ENCODE results near the gene STAT2. TPM values are rescaled to one million over a fixed set of nuclear protein-coding genes. Genes with fewer than 3 reads are reported as not detected.

STAT2 gene
- total and polyA plus RNA-seq, 2 of the 13 experiments (the other 11 are each of a cell fraction or from before 2014, with no cell fraction given): 43.5 to 84.6 TPM

DNA sequence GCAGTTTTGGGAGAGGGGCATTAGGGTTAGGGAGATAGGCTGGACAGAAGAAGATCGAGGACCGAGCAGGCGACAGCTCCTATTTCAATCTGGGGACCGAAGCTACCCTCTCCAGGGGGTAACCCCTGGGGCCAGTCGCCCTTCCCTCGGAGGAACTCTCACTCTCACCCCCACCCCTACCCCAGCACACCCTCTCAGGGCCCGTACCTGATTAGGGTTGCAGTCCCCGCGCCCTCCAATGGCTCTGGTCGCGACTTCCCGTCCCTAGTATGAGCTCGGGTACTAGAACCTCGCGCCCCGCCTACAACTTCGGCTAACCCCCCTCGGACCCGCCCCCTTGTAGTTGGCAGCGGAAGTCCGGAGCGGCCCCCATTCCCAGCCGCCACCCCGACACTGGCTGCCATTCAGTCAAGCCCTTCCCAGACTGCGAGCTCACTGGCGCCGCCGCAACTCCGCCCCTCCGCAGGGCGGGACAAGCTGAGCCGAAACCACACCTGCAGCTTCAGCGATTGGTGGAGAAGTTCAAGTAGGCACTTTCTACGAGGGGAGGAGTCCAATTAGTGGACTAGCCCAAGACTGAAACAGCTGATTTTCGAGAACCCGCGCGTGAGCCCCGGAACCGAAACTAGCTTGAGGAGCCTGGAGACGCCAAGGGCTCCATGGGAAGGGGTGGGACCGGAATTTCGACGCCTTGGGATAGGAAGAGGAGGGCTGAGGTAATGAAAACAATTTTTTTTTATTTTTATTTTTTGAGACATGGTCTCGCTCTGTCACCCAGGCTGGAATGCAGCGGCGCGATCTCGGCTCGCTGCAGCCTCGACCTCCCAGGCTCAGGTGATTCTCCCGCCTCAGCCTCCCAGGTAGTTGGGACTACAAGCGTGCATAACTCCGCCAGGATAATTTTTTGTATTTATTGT lies at the start of gene STAT2 (continued):
- TF ChIP-seq E2F2 (CRISPR knock-in tag; IDR thresholded peaks at IDR 0.05; ENCODE audit: borderline replicate concordance) (peak; percentile 21; the same call in 1 of the 2 replicates), KLF15 (CRISPR knock-in tag; IDR thresholded peaks at IDR 0.05; ENCODE audit: borderline replicate concordance) (no peak), RAD21 (CRISPR knock-in tag; IDR thresholded peaks at IDR 0.05) (peak; percentile 19; the same call in 1 of the 2 replicates), MLLT10 (CRISPR knock-in tag; IDR thresholded peaks at IDR 0.05) (no peak), HMG20A (CRISPR knock-in tag; IDR thresholded peaks at IDR 0.05; ENCODE audit: borderline replicate concordance) (0 out of 2 replicates have a peak, but pooled peaks have one; percentile 12), CC2D1A (CRISPR knock-in tag; IDR thresholded peaks at IDR 0.05) (no peak), REXO4 (CRISPR knock-in tag; IDR thresholded peaks at IDR 0.05; ENCODE audit: borderline replicate concordance) (no peak), GATAD2A (CRISPR knock-in tag; IDR thresholded peaks at IDR 0.05) (peak; percentile 44), PCBP2 (optimal IDR thresholded peaks at IDR 0.05; ENCODE audit: low read depth, low read length, poor library complexity, severe bottlenecking) (no peak), PBX2 (CRISPR knock-in tag; IDR thresholded peaks at IDR 0.05) (peak; percentile 53), NFE2 (CRISPR knock-in tag; IDR thresholded peaks at IDR 0.05) (no peak), ZNF207 (IDR thresholded peaks at IDR 0.05; ENCODE audit: borderline replicate concordance) (no peak), ISX (CRISPR knock-in tag; conservative IDR thresholded peaks at IDR 0.05) (no peak), NPAS2 (CRISPR knock-in tag; IDR thresholded peaks at IDR 0.05; ENCODE audit: borderline replicate concordance) (no peak), MBD4 (IDR thresholded peaks at IDR 0.05; ENCODE audit: borderline replicate concordance, low read length) (no peak), ZNF740 (CRISPR knock-in tag; IDR thresholded peaks at IDR 0.05) (0 out of 2 replicates have a peak, but pooled peaks have one; percentile 41), ZNF556 (CRISPR knock-in tag; IDR thresholded peaks at IDR 0.05; ENCODE audit: borderline replicate concordance) (no peak), POLR2AphosphoS5 (IDR thresholded peaks at IDR 0.05; ENCODE audit: low read depth, low read length) (peak; percentile 73), TOPORS (CRISPR knock-in tag; IDR thresholded peaks at IDR 0.05) (0 out of 2 replicates have a peak, but pooled peaks have one; percentile 33), ZNF552 (CRISPR knock-in tag; IDR thresholded peaks at IDR 0.05; ENCODE audit: borderline replicate concordance) (no peak; the same call in 1 of the 2 replicates), SOX5 (CRISPR knock-in tag; IDR thresholded peaks at IDR 0.05; ENCODE audit: borderline replicate concordance) (0 out of 2 replicates have a peak, but pooled peaks have one; percentile 8), HNRNPLL (IDR thresholded peaks at IDR 0.05; ENCODE audit: low read depth, low read length, poor library complexity, severe bottlenecking) (peak; percentile 83)
- TF ChIP-seq, protein P1, sequence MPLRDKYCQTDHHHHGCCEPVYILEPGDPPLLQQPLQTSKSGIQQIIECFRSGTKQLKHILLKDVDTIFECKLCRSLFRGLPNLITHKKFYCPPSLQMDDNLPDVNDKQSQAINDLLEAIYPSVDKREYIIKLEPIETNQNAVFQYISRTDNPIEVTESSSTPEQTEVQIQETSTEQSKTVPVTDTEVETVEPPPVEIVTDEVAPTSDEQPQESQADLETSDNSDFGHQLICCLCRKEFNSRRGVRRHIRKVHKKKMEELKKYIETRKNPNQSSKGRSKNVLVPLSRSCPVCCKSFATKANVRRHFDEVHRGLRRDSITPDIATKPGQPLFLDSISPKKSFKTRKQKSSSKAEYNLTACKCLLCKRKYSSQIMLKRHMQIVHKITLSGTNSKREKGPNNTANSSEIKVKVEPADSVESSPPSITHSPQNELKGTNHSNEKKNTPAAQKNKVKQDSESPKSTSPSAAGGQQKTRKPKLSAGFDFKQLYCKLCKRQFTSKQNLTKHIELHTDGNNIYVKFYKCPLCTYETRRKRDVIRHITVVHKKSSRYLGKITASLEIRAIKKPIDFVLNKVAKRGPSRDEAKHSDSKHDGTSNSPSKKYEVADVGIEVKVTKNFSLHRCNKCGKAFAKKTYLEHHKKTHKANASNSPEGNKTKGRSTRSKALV (CRISPR knock-in tag; IDR thresholded peaks at IDR 0.05): 0 out of 2 replicates have a peak, but pooled peaks have one; percentile 24
- TF ChIP-seq, protein P2, sequence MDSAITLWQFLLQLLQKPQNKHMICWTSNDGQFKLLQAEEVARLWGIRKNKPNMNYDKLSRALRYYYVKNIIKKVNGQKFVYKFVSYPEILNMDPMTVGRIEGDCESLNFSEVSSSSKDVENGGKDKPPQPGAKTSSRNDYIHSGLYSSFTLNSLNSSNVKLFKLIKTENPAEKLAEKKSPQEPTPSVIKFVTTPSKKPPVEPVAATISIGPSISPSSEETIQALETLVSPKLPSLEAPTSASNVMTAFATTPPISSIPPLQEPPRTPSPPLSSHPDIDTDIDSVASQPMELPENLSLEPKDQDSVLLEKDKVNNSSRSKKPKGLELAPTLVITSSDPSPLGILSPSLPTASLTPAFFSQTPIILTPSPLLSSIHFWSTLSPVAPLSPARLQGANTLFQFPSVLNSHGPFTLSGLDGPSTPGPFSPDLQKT (CRISPR knock-in tag; IDR thresholded peaks at IDR 0.05; ENCODE audit: borderline replicate concordance): peak; percentile 76; the same call in 1 of the 2 replicates
